ENCODE measurements around the gene HK1.

The HK1 gene

DNA sequence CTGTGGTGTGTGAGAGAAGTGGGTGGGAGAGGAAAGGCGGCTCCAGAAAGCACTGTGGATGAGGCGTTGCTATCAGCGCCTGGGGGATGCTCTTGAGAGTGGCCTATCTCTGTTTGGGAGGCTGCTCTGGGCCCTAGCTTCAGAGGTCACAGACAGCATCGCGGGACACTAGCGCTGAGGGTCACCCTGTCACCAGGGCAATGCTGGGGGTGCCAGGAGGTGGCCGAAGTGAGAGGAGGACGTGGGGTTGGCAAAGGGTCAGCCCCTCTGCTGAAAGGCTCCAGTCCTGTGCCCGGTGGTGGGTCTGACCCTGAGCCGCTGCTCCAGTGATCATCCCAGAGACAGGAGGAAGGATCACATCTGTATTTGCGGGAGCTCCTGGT is 141.4 kb downstream of the HK1 start:
- Mint-ChIP-seq H3K9me3 (no peaks in the 10 kb centered on the region), H3K27me3 (no peaks in the 10 kb centered on the region), H3K36me3 (ENCODE audit: low read depth) (no peaks in the 10 kb centered on the region), H3K27ac (no peak overlapping the region), H3K4me3 (no peak overlapping the region), H3K4me1 (ENCODE audit: low read depth) (peaks cover 8% of the 10 kb centered on the region)

DNA sequence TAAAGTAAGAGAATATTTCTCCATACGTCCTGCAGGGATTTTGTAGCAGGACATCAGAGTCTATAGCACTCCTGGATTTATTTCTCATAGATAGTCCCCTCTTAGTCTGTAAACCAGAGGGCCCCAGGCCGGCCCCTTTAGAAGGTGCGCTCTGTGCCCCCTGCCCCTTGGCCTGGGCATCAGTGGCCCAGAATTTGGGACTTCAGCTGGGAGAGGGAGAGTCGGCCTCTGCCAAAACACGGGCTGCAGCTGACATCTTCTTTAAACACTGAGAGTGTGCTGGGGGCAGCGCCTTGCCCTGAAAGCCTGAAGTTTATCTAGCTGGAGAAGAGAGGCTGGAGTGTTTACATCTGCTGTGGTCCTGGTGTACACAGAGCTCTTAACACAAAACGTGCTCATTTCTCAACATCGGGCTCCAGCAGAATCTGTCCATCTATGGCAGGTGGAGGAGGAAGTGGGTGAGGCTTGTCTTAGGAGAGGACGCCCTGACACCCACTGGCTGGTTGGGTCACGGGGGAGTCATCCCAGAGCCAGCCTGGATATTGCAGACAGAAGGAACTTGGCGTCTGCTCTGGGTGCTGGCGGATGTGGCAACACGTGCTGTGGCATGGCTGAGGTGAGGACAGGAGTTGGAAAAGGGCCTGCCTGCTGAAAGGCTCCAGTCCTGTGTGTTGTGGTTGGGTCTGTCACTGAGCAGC is 143.5 kb downstream of the HK1 start:
- peaks cover 22% of the 10 kb centered on the region for H3K4me1 Mint-ChIP-seq (ENCODE audit: low read depth)
- H3K9me3 Mint-ChIP-seq, result no peaks in the 10 kb centered on the region
- no peaks in the 10 kb centered on the region for H3K27me3 Mint-ChIP-seq
- no peaks in the 10 kb centered on the region for H3K36me3 Mint-ChIP-seq (ENCODE audit: low read depth)
- no peak overlapping the region for H3K4me3 Mint-ChIP-seq
- H3K27ac Mint-ChIP-seq, result no peak overlapping the region

DNA sequence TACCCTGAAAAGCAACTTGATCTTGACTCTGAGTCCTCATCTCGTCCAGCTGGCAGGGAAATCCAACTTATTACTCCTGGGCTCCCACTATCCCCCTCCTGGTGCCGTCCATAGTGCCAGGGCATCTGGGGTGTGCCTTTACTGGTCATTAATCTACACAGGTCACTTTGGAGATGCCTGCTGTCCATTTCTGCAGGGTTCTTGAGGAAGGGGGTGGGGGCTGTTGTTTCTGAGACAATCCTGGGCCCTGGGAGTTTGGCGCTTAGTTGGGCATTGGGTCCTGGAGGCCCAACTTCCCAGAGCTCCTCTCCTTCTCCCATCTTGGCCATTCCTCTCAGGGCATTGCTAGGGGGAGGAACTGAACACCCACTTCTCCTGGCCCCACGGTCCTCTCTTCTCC is 144.4 kb downstream of the HK1 start:
- no peak overlapping the region for H3K4me3 Mint-ChIP-seq
- H3K9me3 Mint-ChIP-seq, result no peaks in the 10 kb centered on the region
- no peaks in the 10 kb centered on the region for H3K36me3 Mint-ChIP-seq (ENCODE audit: low read depth)
- H3K27ac Mint-ChIP-seq, result no peak overlapping the region
- H3K4me1 Mint-ChIP-seq (ENCODE audit: low read depth), result peaks cover 27% of the 10 kb centered on the region
- no peaks in the 10 kb centered on the region for H3K27me3 Mint-ChIP-seq

DNA sequence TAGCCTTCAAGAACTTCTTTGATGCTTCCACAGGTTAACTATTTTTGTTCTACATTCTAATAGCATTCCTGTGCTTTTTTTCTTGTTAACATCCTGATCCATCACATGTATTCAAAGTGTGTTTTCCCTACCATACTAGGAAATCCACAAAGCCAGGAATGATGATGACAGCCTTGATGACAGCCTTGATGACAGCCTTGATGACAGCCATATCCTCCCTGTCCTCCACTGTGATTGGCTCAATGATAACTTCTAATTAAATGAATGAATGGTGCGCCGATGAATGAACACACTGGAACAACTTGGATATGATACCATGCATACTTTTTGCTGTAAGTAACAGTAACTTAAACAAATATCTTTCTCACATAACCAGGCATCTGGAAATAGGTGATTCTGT is 146.7 kb downstream of the HK1 start:
- Mint-ChIP-seq H3K27ac (no peak overlapping the region), H3K27me3 (no peaks in the 10 kb centered on the region)

DNA sequence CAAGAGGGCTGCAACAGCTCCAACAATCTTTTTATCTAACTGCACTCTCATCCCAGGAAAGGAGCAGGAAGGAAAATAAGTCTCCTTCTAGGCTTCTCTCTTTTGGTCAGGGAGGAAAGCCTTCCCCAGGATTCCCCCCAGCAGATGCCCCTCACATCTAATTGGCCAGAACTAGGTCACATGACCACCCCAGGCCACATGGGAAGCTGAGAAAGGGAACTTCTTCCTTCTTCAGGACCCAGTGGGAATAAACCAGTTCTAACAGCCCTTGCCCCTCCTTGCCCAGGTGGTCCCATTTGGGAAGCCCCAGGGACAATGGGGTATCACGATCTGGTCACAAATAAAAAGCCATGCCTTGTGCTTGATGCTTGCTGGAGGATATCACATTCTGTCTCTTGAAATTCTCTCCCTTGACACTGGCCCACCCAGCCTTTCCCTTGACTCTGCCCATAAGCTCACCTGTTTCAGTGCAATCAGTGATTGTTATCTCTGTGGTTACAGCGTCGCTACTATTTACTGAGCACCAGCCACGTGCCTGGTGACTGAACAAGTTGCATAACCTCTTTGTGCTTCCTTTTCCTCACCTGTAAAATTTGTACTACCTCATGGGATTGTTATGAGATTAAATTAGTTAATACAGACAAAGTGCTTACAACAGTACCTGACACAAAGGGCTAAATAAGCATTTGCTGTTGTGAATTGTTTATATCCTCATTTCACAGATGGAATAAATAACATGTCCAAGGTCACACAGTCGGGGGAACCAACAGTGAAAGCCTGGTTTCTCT is 147.4 kb downstream of the HK1 start:
- Mint-ChIP-seq H3K9me3 (no peaks in the 10 kb centered on the region), H3K27ac (no peak overlapping the region), H3K27me3 (no peaks in the 10 kb centered on the region), H3K36me3 (ENCODE audit: low read depth) (no peaks in the 10 kb centered on the region), H3K4me1 (ENCODE audit: low read depth) (peaks cover 36% of the 10 kb centered on the region), H3K4me3 (no peak overlapping the region)

More for the DNA sequence above, 146.7 kb downstream of the HK1 start:
- Mint-ChIP-seq H3K4me1 (ENCODE audit: low read depth) (peaks cover 36% of the 10 kb centered on the region), H3K36me3 (ENCODE audit: low read depth) (no peaks in the 10 kb centered on the region), H3K9me3 (no peaks in the 10 kb centered on the region), H3K4me3 (no peak overlapping the region)

DNA sequence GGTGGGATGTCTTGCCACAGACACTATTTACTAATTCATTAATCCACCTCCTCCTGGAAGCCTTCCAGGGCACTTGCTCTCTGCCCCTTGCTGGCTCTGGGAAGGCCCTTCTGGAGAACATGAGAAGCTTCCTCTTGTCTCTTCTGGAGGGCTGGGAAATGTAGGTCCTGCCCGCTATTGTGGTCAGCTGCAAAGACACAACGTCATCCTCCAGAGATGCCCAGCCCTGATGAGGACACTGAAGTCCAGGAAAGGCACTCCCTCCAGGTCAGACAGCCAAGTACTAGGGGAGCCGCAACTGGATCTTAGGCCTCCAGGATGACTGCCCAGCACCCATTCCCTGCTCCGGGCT is 148.1 kb downstream of the HK1 start:
- H3K27me3 Mint-ChIP-seq, result no peaks in the 10 kb centered on the region
- H3K36me3 Mint-ChIP-seq (ENCODE audit: low read depth), result no peaks in the 10 kb centered on the region
- H3K9me3 Mint-ChIP-seq, result no peaks in the 10 kb centered on the region
- H3K4me3 Mint-ChIP-seq, result no peak overlapping the region
- no peak overlapping the region for H3K27ac Mint-ChIP-seq
- peaks cover 36% of the 10 kb centered on the region for H3K4me1 Mint-ChIP-seq (ENCODE audit: low read depth)

DNA sequence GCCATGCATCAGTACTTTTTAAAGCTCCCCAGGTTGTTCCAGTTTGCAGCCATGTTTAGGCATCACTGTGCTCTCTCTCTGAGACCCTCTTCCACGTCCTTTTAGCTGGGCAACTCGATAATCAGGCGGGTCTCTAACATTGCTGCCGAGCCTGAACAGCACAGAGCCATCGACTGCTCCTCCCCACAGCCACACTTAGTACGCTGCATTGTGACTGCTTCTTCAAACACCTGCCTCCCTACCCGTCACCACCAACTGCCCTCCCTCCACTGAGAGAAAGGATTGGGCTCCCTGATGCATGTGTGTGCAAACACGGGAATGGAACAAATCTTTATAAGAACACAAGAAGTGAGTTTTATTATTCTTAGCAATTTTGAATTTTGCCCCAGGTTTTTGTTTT is 149.9 kb downstream of the HK1 start:
- Mint-ChIP-seq H3K27ac (no peak overlapping the region), H3K36me3 (ENCODE audit: low read depth) (no peaks in the 10 kb centered on the region), H3K27me3 (no peaks in the 10 kb centered on the region), H3K4me1 (ENCODE audit: low read depth) (peaks cover 36% of the 10 kb centered on the region), H3K4me3 (no peak overlapping the region), H3K9me3 (no peaks in the 10 kb centered on the region)

DNA sequence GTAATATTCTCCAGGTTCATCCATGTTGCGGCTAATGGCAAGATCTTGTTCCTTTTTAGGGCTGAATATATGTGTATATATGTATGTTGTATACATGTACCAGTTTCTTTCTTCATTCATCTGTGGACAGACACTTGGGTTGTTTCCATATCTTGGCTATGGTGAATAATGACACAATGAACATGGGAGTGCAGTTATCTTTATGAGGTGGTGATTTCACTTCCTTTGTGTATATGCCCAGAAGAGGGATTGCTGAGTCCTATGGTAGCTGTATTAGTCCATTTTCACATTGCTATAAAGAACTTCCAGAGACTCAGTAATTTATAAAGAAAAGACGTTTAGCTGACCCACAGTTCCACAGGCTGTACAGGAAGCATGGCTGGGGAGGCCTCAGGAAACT is 155.9 kb downstream of the HK1 start:
- Mint-ChIP-seq H3K36me3 (ENCODE audit: low read depth) (no peaks in the 10 kb centered on the region), H3K27ac (no peak overlapping the region), H3K9me3 (no peaks in the 10 kb centered on the region), H3K27me3 (peaks cover 4% of the 10 kb centered on the region), H3K4me3 (no peak overlapping the region), H3K4me1 (ENCODE audit: low read depth) (no peaks in the 10 kb centered on the region)

DNA sequence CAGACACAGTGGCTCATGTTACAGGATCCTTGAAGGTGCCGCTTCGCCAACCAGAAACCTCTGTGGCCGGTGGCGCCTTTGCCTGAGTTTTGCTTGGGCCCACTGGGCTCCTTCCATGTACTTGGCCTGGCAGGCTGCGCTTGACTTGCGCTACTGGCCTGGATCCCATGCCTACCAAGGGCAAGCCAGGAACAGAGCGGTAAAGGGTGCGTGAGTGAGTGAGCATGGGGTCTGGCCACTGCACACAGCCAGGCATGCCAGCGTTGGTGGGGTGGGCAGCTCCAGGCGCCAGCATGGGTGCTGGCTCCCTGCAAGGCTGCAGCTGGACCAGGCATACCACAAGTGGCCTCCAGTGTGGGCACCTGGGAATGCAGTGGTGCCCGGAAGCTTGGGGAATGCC is 156.6 kb downstream of the HK1 start:
- H3K4me3 Mint-ChIP-seq, result no peak overlapping the region
- H3K9me3 Mint-ChIP-seq, result no peaks in the 10 kb centered on the region
- peaks cover 4% of the 10 kb centered on the region for H3K27me3 Mint-ChIP-seq
- H3K27ac Mint-ChIP-seq, result no peak overlapping the region
- no peaks in the 10 kb centered on the region for H3K36me3 Mint-ChIP-seq (ENCODE audit: low read depth)
- H3K4me1 Mint-ChIP-seq (ENCODE audit: low read depth), result no peaks in the 10 kb centered on the region

DNA sequence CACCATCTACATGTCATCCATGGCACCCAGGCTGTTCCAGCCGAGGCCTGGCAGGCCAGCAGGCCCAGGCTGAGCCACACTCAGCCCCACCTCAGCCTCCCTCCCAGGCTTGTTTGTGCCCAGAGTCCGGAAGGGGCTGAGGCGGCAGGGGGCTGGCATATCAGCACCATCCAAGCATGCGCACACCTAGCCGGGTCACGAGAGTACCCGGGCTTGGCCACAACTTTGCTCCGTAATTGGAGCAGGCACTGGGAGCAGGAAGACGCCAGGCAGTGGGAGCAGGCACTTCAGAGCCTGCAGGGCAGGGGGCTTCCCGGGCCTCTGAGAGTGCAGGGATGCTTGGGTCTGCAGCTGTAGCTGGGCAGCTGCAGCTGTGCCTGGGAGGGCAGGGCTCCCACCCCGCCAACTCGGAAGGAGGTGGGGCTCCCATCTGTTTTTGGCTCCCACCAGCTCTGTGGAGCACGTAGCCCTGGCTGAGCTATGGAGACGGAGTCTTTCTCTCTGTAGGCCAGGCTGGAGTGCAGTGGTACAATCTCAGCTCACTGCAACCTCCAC is 157.7 kb downstream of the HK1 start:
- Mint-ChIP-seq H3K9me3 (no peaks in the 10 kb centered on the region), H3K27me3 (peaks cover 4% of the 10 kb centered on the region), H3K4me3 (no peak overlapping the region), H3K4me1 (ENCODE audit: low read depth) (no peaks in the 10 kb centered on the region), H3K36me3 (ENCODE audit: low read depth) (no peaks in the 10 kb centered on the region), H3K27ac (no peak overlapping the region)

DNA sequence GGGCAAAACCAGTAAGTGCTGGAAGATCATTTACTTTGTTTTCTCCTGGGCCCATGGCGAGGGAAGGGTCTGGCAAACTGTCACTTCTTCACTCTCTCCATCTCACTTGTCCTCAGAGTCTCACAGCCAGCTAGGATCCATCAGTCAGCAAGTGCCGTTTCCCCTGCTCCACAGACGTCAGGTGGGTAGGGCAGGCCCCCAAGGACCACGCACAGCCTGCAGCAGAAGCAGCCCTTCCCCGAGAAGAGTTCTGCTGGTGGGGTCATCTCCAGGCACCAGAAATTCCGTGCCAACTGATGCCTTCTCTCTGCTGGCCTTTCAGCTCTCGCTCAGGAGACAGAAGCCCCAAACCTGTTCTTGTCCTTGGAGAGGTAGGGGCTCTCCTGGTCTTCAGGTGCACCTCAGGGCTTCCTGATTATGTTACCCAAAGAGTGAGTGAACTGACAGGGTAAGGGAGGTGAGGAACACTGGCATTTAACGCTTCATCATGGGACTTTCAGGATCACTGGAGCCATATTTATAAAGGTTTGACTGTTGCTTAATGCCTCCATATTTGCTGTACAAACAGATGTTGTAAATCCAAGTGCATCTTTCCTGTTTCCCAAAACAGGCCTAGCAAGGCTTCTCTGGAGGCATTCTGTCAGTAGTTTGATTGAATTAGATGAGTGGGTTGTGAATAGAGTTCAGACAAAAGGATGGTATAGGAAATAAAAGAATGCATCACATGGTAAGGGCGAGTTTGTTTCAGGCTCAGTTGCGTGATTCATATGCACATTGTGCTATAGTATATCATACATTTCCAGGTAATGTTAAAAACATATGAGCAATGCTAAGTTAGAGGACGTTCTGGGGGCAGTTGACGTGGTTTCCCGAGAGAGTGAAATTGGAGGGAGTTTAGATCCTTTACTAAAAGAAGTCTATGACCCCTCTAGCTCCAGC is 159.3 kb downstream of the HK1 start:
- H3K36me3 Mint-ChIP-seq (ENCODE audit: low read depth), result no peaks in the 10 kb centered on the region
- peaks cover 4% of the 10 kb centered on the region for H3K27me3 Mint-ChIP-seq
- no peaks in the 10 kb centered on the region for H3K4me1 Mint-ChIP-seq (ENCODE audit: low read depth)
- no peaks in the 10 kb centered on the region for H3K9me3 Mint-ChIP-seq
- H3K4me3 Mint-ChIP-seq, result no peak overlapping the region
- no peak overlapping the region for H3K27ac Mint-ChIP-seq

DNA sequence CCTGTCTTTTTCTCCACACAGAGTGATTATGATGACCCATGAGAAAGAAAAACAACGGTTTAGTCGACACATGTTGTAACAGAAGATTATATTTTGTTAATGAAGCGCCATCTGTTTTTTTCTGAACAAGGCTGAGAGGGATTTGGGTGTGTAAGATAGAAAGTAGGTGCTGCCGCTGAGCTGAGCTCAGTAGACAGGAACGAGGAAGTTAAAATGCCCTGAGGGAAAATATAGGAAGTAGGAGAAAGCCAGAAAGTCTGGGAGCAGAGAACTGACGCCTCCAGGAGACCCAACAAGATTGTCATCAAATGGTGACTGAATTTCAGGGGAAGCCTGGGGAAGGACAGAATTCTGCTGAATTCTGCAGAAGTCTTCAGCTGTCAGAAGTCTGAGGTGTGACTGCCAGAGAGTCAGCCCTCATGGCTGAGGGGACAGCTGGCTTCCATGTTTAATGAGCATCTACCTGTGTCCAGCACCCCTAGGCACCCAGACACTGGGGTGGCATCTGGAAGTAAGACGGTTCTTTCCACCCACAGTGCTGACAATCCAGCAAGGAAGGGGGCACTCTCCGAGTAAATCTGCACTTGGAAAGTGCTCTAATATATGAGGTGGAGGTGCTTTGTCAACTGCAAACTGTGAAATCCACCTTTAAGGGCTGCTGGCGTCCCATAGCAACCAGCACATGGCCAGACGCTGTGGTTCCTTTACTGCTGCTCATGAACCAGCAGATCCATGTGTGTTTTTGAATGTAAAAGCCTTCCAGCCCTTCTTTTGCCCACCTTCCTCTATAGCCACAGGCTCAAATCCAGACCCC is 160.4 kb downstream of the HK1 start:
- H3K27me3 Mint-ChIP-seq, result peaks cover 4% of the 10 kb centered on the region

DNA sequence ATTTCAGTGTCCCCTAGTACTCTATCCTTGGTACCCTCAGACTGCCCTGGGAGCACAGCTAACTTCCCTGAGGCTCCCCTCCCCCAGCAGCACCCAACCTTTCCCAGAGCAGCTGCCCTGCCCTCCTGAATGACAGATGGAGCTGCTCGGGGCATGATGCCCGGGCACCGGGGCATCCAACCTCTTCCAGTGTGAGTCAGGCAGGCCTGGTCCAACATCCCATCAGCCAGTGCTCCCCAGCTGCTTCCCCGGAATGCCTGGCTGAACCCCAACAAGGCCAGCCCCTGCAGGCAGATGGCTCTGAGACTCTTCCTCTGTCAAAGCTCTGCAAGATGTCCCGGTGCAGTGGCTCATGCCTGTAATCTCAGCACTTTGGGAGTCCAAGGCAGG is 161.0 kb downstream of the HK1 start:
- Mint-ChIP-seq H3K9me3 (no peaks in the 10 kb centered on the region), H3K4me1 (ENCODE audit: low read depth) (no peaks in the 10 kb centered on the region), H3K36me3 (ENCODE audit: low read depth) (no peaks in the 10 kb centered on the region), H3K27ac (no peak overlapping the region), H3K4me3 (no peak overlapping the region), H3K27me3 (peaks cover 4% of the 10 kb centered on the region)

More for the DNA sequence above, 160.4 kb downstream of the HK1 start:
- no peak overlapping the region for H3K27ac Mint-ChIP-seq
- H3K4me3 Mint-ChIP-seq, result no peak overlapping the region
- H3K36me3 Mint-ChIP-seq (ENCODE audit: low read depth), result no peaks in the 10 kb centered on the region
- H3K9me3 Mint-ChIP-seq, result no peaks in the 10 kb centered on the region
- no peaks in the 10 kb centered on the region for H3K4me1 Mint-ChIP-seq (ENCODE audit: low read depth)

DNA sequence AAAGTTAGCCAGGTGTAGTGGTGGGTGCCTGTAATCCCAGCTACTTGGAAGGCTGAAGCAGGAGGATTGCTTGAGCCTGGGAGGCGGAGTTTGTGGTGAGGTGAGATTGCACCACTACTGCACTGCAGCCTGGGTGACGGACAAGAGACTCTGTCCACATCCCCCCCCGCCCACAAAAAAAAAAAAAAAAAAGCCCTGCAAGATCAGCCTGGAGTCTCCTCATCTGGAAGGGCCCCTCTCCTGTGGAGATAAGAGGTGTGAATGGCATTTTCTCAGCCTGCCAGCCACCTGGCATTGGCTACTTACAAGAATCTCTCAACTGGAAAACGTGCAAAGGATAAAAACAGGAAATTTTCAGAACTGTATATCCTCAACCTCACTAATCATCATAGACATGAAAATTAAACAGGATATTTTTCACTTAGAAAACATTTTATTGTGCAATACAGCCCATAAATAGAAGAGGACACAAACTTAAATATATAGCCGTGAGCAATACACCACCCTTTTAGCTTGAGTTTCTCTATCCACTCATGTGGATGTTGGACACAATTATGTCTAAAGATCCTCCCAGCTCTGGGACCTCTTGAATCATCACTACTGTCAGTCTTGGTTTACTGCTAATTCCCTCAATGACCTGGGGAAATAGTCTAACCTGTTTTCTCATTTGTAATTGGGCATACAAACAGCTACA is 161.7 kb downstream of the HK1 start:
- H3K27ac Mint-ChIP-seq, result no peak overlapping the region
- H3K27me3 Mint-ChIP-seq, result peaks cover 4% of the 10 kb centered on the region
- H3K4me1 Mint-ChIP-seq (ENCODE audit: low read depth), result no peaks in the 10 kb centered on the region
- H3K36me3 Mint-ChIP-seq (ENCODE audit: low read depth), result no peaks in the 10 kb centered on the region
- no peaks in the 10 kb centered on the region for H3K9me3 Mint-ChIP-seq
- H3K4me3 Mint-ChIP-seq, result no peak overlapping the region
